GM18951 (cell line): ENCODE data around the gene PHOSPHO1.
"Not testable (repeated sequence)": the region's sequence is repeated elsewhere in the genome, so short reads cannot be mapped to it uniquely, and the experiment has no call there.

Source experiments
- POLR2A ChIP-seq: IDR thresholded peaks from 4 replicates; pipeline ENCODE4 v1.6.1; 2011; ENCODE audit warnings: mild to moderate bottlenecking; ENCODE audit not compliant: insufficient read length, insufficient read depth; ENCODE audit errors: extremely low read depth
- in situ Hi-C: fragments of 300-500 bp; cut with MboI; formaldehyde crosslinking; loops from one replicate; pipeline ENCODE4 v1.12.0; 2022; ENCODE audit warnings: low sequenced_read_pairs, mixed read lengths, inconsistent platforms; ENCODE audit not compliant: unreplicated experiment

PHOSPHO1 gene

DNA sequence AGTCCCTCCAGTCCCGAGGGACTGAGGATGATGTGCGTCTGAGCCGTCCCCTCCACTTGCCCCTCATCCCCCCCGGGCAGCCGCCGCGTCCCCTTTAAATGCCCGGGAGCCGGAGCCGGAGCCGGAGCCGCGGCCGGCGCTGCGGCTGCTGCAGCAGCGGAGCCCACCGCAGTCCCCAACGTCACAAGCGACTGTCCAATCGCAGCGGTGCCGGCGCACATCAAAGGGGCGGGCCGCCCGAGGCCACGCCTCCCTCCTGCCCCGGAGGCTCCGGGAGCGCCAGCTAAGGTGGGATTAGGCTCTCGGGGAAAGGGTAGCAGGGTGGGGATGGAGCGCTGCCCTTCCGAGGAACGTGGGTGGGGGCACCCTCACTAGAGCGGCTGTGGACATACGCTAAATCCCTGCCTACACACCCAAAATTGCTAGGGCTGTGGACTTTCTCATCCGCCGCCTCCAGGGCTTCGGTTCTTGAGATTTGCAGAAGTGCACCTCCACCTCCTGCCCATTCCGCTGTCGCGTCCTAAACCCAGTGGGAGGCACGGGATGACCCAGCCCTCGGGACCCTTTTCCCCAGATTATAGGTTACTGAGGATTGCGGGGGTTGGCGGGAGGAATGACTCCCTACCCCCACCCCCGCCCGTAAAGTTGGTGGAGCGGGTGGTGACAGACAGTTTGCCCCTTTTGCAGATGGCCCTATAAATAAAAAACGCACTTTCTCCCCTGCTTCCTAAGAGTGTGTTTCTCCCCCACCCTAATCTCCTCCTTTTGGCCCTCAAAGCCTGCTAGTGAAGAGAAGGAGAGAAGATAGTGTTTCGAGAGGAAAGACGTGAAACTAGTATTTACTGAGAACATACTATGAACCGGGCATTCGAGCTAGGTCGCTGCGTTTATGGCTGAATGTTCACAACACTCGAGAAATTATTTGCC lies at the start of gene PHOSPHO1:
Gene PHOSPHO1, minus strand, starts transcription at position 152 of the 927 bp plus-strand sequence. CDS start 4,096 bp downstream, outside the sequence.
- in situ Hi-C loops, result no loop called here
- TF ChIP-seq POLR2A, result no peak

DNA sequence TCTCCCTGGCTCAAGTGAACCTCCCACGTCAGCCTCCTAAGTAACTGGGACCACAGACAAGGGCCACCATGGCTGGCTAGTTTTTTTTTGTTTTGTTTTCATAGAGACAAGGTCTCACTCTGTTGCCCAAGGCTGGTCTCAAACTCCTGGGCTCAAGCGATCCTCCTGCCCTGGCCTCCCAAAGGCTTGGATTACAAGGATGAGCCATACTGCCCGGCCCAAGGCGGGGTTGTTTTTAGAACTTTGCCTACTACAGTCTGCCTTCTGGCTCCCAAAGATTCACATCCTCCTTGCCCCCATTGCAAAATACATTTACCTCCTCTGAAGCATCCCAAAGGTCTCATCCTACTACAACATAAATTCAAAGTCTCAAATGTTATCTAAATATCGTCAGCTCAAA lies 49.5 kb upstream of the PHOSPHO1 start:
- in situ Hi-C loops, result no loop called here
- no peak for TF ChIP-seq POLR2A

DNA sequence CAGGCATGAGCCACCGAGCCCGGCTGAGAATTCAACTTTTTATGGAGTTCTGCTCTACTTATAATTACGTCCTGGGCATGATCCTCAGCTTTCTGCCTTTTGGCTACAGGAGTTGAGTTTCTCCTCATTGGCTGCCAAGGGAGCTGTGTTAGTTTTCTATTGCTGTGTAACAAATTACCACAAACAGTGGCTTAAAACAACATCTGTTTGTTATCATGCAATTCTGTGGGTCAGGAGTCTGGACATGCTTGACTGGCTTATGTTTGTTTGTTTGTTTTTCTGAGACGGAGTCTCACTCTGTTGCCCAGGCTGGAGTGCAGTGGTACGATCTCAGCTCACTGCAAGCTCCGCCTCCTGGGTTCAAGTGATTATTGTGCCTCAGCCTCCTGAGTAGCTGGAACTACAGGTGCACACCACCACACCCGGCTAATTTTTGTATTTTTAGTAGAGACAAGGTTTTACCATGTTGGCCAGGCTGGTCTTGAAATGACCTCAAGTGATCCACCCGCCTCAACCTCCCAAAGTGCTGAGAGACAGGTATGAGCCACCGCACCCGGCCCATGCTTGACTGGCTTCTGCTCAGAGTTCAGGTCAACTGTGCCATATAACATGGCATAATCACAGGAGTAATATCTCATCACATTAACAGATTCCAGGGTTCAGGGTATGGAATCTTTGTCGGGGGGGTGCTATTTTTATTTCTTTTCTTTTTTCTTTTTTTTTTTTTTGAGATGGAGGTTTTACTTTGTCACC lies 48.9 kb upstream of the PHOSPHO1 start:
- in situ Hi-C loops, result not testable (repeated sequence)

DNA sequence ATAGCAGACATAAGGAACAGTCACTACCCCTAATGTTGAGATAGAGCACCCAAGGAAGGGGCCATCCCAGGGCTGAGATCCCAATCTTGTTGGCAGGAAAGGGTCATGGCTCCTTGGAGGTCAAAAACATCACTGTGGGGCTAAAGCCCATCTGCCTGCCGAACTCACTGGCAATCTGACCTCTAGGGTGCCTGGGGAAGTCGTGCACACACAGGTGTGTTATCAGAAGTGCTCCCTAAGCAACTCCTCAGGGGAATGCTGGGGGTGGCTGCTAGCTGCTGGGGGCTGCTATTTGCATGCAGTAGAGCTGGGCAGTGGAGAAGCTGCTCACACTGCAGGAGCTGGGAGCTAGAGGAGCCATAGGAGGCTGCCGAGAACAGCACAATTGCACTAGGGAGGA lies 47.5 kb upstream of the PHOSPHO1 start:
- no peak for TF ChIP-seq POLR2A
- in situ Hi-C loops, result no loop called here

DNA sequence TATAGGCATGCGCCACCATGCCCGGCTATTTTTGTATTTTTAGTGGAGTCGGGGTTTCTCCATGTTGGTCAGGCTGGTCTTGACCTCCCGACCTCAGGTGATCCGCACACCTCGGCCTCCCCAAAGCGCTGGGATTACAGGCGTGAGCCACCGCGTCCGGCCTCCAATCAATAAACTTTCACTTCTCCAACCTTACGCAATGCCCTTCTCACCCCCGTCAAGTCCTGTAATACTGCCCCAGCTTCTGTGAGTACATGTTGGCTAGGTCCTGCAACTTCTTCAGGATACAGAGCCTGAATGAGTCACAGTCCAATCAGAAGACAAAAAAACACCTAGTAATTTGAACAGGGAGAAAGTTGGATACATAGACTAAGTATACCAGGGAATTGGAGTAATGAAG lies 47.1 kb upstream of the PHOSPHO1 start:
- TF ChIP-seq POLR2A, result no peak
- in situ Hi-C loops, result no loop called here

DNA sequence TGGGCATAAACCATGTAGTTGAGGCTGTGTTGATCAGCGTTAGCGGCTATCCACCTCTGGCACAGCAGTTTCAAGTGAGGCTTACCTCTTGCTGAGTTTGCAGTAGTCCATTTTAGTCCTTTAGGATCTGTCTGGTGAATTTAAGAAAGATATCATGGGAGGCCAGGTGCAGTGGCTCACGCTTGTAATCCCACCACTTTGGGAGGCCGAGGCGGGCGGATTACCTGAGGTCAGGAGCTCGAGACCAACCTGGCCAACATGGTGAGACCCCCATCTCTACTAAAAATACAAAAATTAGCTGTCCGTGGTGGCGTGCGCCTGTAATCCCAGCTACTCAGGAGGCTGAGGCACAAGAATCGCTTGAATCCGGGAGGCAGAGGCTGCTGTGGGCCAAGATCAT lies 45.4 kb upstream of the PHOSPHO1 start:
- in situ Hi-C loops, result not testable (repeated sequence)

GRCh38 chr17:49269356-49269755 lies 38.8 kb upstream of the PHOSPHO1 start:
- in situ Hi-C loops, result no loop called here
- TF ChIP-seq POLR2A, result no peak

DNA sequence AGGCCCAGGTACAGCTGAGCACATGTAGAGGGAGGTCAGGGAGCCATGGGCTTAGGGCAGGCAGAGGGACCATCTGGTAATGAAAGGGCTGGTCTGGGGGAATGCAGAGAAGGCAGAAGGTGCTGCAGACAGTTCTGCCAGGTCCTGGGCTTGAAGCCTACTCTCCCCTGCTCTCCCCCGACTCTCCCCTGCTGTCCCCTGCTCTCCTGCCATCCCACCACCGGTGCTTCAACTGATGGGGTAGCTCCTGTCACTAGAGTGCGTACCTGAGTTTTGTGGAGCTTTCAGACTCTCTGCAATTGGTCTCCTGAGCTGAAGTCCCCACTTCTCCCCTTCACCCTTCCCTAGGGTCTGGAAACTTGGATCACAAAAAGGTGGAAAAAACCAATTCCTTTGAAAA lies 37.3 kb upstream of the PHOSPHO1 start:
- in situ Hi-C loops, result no loop called here

DNA sequence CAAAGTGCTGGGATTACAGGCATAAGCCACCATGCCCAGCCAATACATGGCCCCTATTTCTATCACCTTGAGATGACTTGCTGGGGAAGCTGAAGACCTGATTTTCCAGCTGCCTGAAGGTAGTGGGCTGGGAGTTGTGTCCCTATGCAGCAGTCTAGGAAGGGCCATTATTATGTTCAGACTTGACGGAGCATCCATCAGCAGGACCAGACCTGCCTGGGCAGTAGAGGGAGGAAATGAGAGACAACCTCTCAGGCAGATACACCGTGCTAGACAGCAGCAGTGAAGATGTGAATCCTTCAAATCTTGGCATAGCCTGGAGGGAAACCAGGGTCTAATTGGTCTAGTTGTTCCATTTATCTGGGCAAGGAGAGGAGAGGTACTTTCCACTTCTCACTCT lies 35.6 kb upstream of the PHOSPHO1 start:
- in situ Hi-C loops, result no loop called here
- no peak for TF ChIP-seq POLR2A

More for the DNA sequence above, 37.3 kb upstream of the PHOSPHO1 start:
- no peak for TF ChIP-seq POLR2A

DNA sequence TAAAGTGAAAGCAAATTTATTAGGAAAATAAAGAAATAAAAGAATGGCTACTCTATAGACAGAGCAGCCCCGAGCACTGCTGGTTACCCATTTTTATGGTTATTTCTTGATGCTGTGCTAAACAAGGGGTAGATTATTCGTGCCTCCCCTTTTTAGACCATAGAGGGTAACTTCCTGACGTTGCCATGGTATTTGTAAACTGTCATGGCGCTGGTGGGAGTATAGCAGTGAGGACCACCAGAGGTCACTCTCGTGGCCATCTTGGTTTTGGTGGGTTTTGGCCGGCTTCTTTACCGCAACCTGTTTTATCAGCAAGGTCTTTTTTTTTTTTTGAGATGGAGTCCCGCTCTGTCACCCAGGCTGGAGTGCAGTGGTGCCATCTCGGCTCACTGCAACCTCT lies 31.0 kb upstream of the PHOSPHO1 start:
- in situ Hi-C loops, result not testable (repeated sequence)

- no peak for TF ChIP-seq POLR2A
- in situ Hi-C loops, result no loop called here
These were observed 30.3 kb upstream of the PHOSPHO1 start for GRCh38 chr17:49260817-49261291.

DNA sequence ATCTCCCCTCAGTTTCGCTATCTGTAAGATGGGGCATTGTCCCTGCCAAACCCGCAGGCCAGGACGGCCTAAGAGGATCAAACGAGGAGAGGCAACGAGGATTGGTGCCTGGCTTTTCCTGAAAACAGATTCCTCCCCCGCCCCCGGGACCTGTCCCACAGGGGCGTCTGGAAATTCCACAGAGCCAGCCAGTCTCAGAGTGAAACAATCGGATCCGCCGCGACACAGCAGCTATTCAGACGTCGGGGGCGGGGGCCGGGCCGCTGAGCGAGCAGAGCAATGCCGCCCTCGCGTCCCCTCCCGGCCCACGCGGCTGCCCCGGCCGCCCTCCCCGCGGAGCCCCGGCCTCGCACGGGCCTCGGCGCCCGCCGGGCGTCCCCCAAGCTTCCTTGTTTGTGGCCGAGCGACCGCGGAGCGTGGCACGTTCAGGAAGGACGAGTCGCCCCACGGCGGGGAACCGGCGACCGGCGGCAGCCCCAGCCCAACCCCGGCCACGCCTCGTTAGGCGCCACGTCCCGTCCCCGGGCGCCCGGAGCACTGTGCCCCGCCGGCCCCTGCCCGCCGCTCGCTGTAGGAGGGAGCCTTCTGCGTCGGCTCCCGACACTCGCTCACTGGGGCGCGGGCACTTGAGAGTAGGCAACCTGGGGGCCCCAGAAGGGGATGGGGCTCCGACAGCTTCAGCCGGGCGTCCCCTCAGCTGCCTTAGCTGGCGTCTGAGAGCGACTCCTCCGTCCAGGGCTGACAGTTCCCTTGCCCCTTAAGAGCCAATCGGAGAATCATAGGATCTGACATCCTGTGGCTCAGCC lies 29.6 kb upstream of the PHOSPHO1 start:
- no peak for TF ChIP-seq POLR2A
- in situ Hi-C loops, result no loop called here

GRCh38 chr17:49259663-49260010 lies 29.1 kb upstream of the PHOSPHO1 start:
- in situ Hi-C loops, result no loop called here

More at GRCh38 chr17:49259663-49260010, 29.1 kb upstream of the PHOSPHO1 start:
- TF ChIP-seq POLR2A, result no peak
